D721Med (cell line): ENCODE data around the gene SOS1.

Experiments
- DNase-seq: peaks from one replicate; pipeline ENCODE4 v3.0.0; 2011; ENCODE audit warnings: low spot score; ENCODE audit not compliant: insufficient read length
- FAIRE-seq: peaks from 2 replicates; lab custom pipeline; 2011; peaks lifted over from hg19 to GRCh38; lab: Jason Lieb, UNC
- TF ChIP-seq, protein P1 (sequence below): IDR thresholded peaks from 2 replicates; pipeline ENCODE4 v1.5.1; 2012; ENCODE audit warnings: mild to moderate bottlenecking, control low read depth; ENCODE audit not compliant: insufficient read depth; ENCODE audit errors: missing control alignments

SOS1 gene

DNA sequence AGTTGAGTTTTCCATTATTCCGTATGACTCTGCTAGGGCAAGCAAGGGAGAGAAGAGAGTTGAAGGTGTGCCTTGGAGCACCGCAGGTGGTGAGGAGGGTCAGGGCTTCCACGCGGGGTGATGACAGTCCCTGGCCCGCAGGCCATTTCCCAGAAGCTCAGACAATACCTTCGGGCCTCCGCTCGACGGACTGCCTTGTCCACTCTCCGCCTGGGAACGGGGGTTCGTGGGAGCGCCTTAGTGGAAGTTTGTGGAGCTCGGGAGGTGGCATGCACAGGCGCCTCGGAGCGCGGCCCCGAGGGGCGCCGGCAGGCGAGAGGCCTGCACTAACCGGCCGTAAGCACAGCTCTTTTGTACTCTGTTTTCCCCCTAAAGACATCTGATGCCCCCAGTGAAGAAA, 161.4 kb downstream of the SOS1 start:
- no peak for DNase-seq
- no peak for FAIRE-seq
- TF ChIP-seq, protein P1, sequence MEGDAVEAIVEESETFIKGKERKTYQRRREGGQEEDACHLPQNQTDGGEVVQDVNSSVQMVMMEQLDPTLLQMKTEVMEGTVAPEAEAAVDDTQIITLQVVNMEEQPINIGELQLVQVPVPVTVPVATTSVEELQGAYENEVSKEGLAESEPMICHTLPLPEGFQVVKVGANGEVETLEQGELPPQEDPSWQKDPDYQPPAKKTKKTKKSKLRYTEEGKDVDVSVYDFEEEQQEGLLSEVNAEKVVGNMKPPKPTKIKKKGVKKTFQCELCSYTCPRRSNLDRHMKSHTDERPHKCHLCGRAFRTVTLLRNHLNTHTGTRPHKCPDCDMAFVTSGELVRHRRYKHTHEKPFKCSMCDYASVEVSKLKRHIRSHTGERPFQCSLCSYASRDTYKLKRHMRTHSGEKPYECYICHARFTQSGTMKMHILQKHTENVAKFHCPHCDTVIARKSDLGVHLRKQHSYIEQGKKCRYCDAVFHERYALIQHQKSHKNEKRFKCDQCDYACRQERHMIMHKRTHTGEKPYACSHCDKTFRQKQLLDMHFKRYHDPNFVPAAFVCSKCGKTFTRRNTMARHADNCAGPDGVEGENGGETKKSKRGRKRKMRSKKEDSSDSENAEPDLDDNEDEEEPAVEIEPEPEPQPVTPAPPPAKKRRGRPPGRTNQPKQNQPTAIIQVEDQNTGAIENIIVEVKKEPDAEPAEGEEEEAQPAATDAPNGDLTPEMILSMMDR, result no peak

DNA sequence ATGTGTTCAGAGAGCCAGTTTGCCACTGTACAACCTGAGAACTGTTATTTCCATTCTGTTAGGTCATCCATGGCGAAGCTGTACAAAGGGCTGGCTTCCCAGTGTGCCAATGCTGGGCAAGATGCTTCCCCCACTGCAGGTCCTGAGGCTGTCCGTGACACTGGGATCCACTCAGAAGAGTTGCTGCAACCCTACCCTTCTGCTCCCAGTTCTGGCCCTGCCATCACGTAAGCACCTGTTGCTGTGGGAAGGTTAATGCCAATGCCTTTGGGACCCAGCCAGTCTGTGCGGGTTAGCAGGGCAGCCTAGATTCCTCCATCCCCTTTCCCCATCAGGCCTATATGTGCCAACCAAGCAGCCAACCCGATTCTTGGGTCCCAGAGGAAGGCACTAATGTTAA, 162.9 kb downstream of the SOS1 start:
- TF ChIP-seq, protein P1, result no peak
- no peak for DNase-seq
- FAIRE-seq, result no peak

DNA sequence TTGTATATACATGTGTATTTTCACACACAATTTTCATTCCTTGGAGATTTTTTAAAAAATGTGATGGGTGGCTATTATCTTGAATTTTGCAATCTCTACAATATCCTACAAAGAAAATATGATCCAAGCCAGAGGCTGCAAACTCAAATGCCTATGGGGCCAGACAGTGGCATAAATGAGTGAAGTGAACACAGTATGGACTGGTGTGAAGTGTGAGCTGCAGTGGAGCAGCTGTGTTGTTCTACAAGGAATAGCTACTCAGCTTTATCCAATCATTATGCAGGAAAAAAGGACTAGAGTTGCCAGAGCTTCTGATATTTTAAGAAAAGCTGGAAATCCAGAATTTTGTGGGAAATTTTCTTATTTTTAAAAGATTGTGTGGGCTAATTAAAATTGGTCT, 169.1 kb downstream of the SOS1 start:
- DNase-seq (no peak), FAIRE-seq (no peak)
- TF ChIP-seq, protein P1, result no peak

DNA sequence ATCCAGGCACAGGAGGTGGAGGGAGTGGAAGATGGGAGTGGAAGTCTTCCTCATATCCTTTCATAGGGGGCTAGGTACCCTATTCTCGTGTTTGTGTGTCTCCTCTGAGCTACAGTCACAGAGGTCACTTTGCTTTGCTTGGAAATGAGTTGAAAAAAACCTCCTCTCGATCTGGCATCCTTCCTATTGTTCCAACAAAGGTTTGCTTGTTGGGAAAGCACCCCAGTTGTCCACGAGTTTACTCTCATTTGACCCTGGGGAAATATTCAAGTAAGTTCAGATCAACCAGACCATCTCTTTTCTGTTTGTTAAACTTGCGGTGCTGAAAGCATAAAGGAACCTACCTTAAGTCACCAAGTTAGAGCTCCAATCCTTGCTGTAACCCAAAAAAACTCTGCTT, 171.9 kb downstream of the SOS1 start:
- TF ChIP-seq, protein P1, result no peak
- FAIRE-seq, result no peak

DNA sequence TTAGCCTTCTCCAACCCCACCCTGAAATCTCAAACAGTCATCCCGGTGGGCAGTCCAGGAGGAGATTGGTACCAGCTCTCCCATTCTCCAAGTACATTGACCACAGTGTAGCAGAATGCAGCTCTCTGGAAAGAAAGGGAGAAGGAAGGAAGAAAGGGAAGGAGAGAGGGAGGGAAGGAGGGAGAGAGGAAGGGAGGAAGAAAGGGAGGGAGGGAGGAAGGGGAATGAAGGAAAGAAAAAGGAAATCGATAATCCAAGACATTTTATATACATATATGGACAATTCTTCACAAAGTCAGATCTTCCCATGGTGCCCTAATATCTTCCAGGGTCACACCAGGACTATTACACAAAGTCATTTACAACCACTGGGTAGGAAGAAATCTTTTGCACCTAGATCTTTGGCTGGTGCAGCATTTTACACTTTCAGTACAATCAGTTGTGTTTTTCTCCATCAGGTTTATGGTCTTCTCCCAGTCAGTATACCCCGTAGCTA, 172.4 kb downstream of the SOS1 start:
- DNase-seq (no peak), FAIRE-seq (no peak)
- TF ChIP-seq, protein P1, result no peak

More for the DNA sequence above, 171.9 kb downstream of the SOS1 start:
- no peak for DNase-seq

DNA sequence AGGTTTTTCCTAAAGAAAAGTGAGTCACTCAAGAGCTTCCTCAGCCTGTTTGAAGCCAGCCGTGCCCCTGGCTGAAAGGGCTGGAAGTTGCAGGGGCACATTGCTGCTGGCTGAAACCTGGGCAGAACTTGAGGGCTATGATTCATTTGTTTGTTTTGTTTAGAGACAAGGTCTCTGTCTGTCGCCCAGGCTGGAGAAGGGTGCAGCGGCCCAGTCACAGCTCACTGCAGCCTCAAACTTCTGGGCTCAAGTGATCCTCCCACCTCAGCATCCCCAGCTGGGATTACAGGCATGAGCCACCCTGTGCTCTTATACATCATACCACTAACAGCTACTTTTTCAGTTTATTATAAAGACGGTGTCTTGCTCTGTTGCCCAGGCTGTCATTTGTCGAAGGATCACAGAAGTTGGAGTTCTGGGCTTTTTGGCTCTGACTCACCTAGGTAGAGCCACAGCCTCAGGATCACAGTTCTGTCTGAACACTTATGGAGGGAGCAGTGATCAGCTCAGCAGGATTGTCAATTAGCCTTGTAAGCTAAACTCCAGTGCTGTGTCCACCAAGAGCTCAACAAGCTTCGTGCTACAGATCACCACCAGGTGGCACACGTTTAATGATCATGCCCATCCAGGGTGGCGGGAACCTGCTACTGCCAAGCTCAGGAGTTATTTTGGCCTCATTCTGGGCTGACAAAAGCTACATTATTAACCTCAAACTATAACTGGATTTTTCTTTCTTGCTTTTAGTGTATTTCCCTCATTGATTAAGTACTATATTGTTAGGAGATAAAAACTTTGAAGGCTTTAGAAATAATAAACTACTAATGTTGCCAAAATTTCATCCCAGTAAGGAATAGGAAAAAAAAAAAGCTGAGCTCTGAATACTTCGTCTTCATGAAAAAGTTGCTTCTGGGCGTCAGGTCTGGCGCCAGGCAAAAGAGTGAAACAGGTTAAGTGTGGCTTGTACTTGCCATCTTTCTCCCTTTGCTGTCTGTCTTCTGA, 173.3 kb downstream of the SOS1 start:
- DNase-seq (peak; percentile 54), FAIRE-seq (peak; percentile 88)
- TF ChIP-seq, protein P1, result peak; percentile 87

DNA sequence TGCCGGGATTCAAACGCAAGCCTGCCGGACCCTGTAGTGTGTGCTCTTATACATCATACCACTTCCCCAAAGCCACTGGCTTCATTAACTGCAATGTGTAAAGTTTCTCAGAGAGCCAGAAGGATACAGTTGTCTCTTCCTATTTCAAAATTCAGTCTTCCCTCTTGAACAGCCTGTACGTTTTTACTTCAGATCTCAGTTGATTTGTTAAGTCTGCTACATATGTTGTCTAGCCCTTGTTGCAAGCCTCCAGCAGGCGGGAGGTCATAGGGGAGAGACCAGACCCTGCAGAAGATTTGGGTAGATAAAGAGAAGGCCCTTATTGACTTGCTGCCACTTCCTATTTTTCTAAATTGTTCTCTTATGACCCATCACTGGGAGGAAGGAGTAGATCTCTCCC, 174.9 kb downstream of the SOS1 start:
- FAIRE-seq (no peak), DNase-seq (no peak)
- TF ChIP-seq, protein P1, result no peak
